ENCODE data around the gene DOCK1.

The DOCK1 gene

GRCh38 chr10:127429601-127430312, 524.5 kb downstream of the DOCK1 start:
- FAIRE-seq (no peak), DNase-seq (ENCODE audit: insufficient read length, low spot score) (no peak)

GRCh38 chr10:127431525-127431924, 526.3 kb downstream of the DOCK1 start:
- no peak for DNase-seq (ENCODE audit: insufficient read length, low spot score)
- no peak for FAIRE-seq

GRCh38 chr10:127434006-127434405, 528.8 kb downstream of the DOCK1 start:
- DNase-seq (ENCODE audit: insufficient read length, low spot score) (no peak), FAIRE-seq (no peak)

GRCh38 chr10:127435246-127435645, 530.0 kb downstream of the DOCK1 start:
- FAIRE-seq: no peak
- no peak for DNase-seq (ENCODE audit: insufficient read length, low spot score)

GRCh38 chr10:127440371-127440770, 535.1 kb downstream of the DOCK1 start:
- DNase-seq (ENCODE audit: insufficient read length, low spot score) (no peak), FAIRE-seq (no peak)

GRCh38 chr10:127441350-127442219, 536.4 kb downstream of the DOCK1 start:
- DNase-seq (ENCODE audit: insufficient read length, low spot score) (no peak), FAIRE-seq (no peak)

GRCh38 chr10:127442220-127442525, 536.9 kb downstream of the DOCK1 start:
- FAIRE-seq: no peak

GRCh38 chr10:127444155-127444554, 538.9 kb downstream of the DOCK1 start:
- DNase-seq (ENCODE audit: insufficient read length, low spot score) (no peak), FAIRE-seq (no peak)

More at GRCh38 chr10:127442220-127442525, 536.9 kb downstream of the DOCK1 start:
- DNase-seq (ENCODE audit: insufficient read length, low spot score): no peak

- DNase-seq (ENCODE audit: insufficient read length, low spot score): no peak
- no peak for FAIRE-seq
These were observed 542.0 kb downstream of the DOCK1 start for GRCh38 chr10:127447197-127447596.

GRCh38 chr10:127449490-127449889, 544.3 kb downstream of the DOCK1 start:
- DNase-seq (ENCODE audit: insufficient read length, low spot score) (no peak), FAIRE-seq (no peak)

GRCh38 chr10:127450644-127451043, 545.4 kb downstream of the DOCK1 start:
- DNase-seq (ENCODE audit: insufficient read length, low spot score) (no peak), FAIRE-seq (no peak)

- no peak for FAIRE-seq
These were observed 546.4 kb downstream of the DOCK1 start for GRCh38 chr10:127451628-127452027.

GRCh38 chr10:127452568-127452967, 547.3 kb downstream of the DOCK1 start:
- no peak for FAIRE-seq

More at GRCh38 chr10:127451628-127452027, 546.4 kb downstream of the DOCK1 start:
- DNase-seq (ENCODE audit: insufficient read length, low spot score): no peak

GRCh38 chr10:127453706-127454105, 548.5 kb downstream of the DOCK1 start:
- DNase-seq (ENCODE audit: insufficient read length, low spot score) (no peak), FAIRE-seq (no peak)

More at GRCh38 chr10:127452568-127452967, 547.3 kb downstream of the DOCK1 start:
- DNase-seq (ENCODE audit: insufficient read length, low spot score): no peak

GRCh38 chr10:127456122-127456521, 550.9 kb downstream of the DOCK1 start:
- DNase-seq (ENCODE audit: insufficient read length, low spot score) (no peak), FAIRE-seq (no peak)

GRCh38 chr10:127458016-127458810, 553.0 kb downstream of the DOCK1 start:
- FAIRE-seq (no peak), DNase-seq (ENCODE audit: insufficient read length, low spot score) (no peak)

- DNase-seq (ENCODE audit: insufficient read length, low spot score): no peak
- FAIRE-seq: no peak
These were observed 553.6 kb downstream of the DOCK1 start for GRCh38 chr10:127458829-127459228.

- DNase-seq (ENCODE audit: insufficient read length, low spot score) (no peak), FAIRE-seq (no peak)
These were observed 554.7 kb downstream of the DOCK1 start for GRCh38 chr10:127459918-127460317.

GRCh38 chr10:127462643-127463295, 557.5 kb downstream of the DOCK1 start:
- no peak for FAIRE-seq
- no peak for DNase-seq (ENCODE audit: insufficient read length, low spot score)

GRCh38 chr10:127463548-127463947, 558.3 kb downstream of the DOCK1 start:
- DNase-seq (ENCODE audit: insufficient read length, low spot score): no peak
- FAIRE-seq: no peak

- FAIRE-seq: no peak
- no peak for DNase-seq (ENCODE audit: insufficient read length, low spot score)
These were observed 559.3 kb downstream of the DOCK1 start for GRCh38 chr10:127464561-127464960.

Measured in HTR-8/SVneo (cell line).